ENCODE results near the gene CEP63.
"Not testable (repeated sequence)": the region's sequence is repeated elsewhere in the genome, so short reads cannot be mapped to it uniquely, and the experiment has no call there.

Gene CEP63

DNA sequence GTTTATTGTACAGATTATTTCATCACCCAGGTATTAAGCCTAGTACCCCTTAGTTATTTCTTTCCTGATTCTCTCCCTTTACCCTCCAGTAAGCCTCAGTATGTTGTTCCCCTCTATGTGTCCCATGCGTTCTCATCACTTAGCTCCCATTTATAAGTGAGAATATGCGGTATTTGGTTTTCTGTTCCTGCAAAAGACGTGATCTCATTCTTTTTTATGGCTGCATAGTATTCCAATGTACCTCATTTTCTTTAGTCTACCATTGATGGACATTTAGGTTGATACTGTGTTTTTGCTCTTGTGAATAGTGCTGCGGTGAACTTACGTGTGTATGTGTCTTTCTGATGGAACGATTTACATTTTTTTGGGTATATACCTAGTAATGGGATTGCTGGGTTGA, 36.7 kb downstream of the CEP63 start:
- no peak for DNase-seq

GRCh38 chr3:134525293-134525692, 39.4 kb downstream of the CEP63 start:
- DNase-seq: no peak

DNA sequence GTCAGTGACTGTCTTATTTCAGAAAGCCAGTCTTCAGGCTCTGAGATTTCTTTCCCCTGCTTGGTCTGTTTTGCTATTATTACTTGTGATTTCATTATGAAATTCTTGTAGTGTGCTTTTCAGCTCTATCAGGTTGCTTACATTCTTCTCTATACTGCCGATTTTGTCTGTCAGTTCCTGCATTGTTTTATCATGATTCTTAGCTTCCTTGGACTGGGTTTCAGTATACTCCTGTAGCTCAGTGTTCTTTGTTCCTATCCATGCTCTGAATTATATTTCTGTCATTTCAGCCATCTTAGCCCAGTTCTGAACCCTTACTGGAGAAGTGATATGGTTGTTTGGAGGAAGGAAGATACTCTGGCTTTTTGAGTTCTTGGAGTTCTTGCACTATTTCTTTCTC, 40.5 kb downstream of the CEP63 start:
- no peak for DNase-seq

- no peak for DNase-seq
Observed at GRCh38 chr3:134527037-134527436, 41.2 kb downstream of the CEP63 start.

- DNase-seq: no peak
Observed at GRCh38 chr3:134527538-134528186, 41.8 kb downstream of the CEP63 start.

GRCh38 chr3:134533493-134533892, 47.6 kb downstream of the CEP63 start:
- DNase-seq: no peak

DNA sequence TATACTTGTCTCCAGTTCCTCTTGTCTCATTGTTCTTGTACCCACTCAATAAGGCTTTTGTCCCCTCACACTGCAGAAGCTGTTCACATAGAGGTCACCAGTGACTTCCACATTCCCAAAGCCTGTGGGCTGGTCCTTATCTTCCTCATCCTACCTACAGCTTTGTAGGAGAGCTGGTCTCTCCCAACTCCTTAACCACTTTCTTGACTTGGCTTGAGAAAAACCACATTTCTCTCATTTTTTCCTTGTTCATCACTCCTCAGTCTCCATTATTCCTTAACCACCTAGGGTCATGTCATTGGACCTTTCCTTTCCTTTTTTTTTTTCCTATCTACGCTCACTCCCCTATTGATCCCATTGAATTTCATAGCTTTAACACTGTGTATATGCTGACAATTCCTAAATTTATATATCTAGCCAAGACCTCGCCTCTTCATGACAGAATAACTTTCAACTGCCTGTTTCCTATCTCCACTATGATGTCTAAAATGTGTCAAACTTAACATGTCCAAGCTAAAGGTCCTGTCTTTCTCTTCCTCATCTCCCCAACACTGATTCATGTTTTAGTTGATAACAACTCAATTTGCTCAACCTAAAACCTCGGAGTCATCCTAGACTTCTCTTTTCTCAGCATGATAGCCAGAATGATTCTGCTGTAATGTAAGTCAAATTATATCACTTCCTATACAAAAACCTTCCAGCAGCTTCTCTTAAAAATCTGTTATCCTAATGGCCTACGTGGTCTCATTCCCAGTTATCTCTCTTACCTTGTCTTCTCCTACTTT, 49.5 kb downstream of the CEP63 start:
- DNase-seq: no peak

- DNase-seq: no peak
Observed at GRCh38 chr3:134536781-134537180, 50.9 kb downstream of the CEP63 start.

- DNase-seq: no peak
Observed at GRCh38 chr3:134542287-134542958, 56.6 kb downstream of the CEP63 start.

- DNase-seq: no peak
Observed at GRCh38 chr3:134543113-134543512, 57.3 kb downstream of the CEP63 start.

DNA sequence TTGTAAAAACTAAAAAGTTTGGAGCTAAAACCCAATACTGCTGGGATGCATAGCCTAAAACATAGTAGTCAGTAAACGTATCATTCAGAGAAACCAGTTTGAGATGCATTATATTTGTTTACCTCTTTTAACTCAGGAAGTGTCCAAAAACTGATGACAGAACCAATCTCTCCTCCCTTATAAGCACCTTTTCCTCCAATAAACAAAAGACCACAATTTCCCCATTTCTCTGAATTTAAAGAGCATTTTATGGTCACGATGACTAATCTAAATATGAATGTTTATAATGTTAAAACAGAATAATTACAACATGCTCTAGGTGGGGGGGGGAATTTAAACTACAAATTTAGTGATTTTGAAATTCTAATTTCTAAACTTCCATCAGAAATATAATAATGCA, 58.5 kb downstream of the CEP63 start:
- no peak for DNase-seq

DNA sequence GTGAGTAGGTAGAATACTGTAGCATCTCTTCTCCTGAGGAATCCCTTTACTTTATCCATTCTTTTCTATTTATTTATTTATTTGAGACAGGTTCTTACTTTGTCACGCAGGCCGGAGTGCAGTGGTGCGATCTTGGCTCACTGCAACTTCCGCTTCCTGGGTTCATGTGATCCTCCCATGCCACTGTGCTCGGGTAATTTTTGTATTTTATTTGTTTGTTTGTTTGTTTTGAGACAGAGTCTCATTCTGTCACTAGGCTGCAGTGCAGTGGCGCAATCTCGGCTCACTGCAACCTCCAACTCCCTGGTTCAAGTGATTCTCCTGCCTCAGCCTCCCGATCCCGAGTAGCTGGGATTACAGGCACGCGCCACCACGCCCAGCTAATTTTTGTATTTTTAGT, 58.9 kb downstream of the CEP63 start:
- DNase-seq: not testable (repeated sequence)

- no peak for DNase-seq
Observed at GRCh38 chr3:134545818-134546217, 60.0 kb downstream of the CEP63 start.

DNA sequence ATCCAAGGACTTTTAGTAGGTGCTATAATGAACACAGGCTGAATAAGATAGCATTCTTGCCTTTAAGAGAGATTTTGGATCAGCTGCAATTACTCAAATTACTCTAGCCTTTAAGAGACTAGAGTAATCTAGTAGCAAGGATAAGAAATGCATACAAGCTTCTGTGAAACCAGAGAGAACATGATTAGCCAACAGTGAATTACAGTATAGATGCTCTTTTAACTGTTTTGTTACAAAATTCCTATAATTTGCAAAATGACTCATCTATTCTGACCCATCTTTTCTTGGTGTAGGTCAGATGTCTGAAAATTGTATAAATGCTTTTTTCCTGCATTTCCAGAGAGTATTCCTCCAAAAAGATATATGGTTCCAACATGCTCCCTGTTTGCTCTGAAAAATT, 66.9 kb downstream of the CEP63 start:
- DNase-seq: no peak

GRCh38 chr3:134559591-134559990, 73.7 kb downstream of the CEP63 start:
- no peak for DNase-seq

- DNase-seq: no peak
Observed at GRCh38 chr3:134562055-134562454, 76.2 kb downstream of the CEP63 start.

DNA sequence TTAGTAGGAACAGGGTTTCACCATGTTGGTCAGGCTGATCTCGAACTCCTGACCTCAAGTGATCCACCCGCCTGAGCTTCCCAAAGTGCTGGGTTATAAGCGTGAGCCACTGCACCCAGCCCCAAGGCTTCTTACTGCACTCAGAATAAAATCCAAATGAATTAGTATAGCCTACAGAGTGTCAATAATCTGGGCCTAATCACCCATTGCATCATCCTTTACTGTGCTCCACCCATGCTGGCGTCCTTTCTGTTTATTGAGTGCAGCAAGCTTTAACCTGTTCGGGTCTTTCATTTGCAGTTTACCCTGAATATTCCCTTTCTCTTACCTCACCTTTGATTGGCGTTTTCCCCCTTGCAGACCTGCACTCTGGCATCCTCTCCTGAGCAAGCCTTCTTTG, 77.7 kb downstream of the CEP63 start:
- DNase-seq: no peak

GRCh38 chr3:134564991-134565390, 79.1 kb downstream of the CEP63 start:
- DNase-seq: no peak

DNA sequence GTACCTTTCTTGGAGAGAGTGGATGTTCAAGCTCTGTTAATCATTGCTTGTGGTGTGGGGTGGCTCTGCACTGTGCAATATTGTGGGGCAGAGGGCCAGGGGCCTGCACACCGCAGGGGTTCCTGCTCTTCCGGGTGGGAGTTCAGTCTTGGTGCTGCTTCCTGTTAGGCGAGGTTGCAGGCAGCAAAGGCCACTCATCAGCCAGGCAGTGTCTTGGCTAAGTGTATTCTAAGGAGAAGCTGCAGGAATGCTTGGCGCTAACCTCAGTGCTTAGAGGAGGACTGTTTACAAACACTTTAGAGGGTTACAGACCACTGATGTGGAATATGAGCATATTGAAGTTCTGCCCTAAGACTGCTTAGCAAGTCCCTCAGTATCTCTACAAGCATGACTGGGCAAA, 81.7 kb downstream of the CEP63 start:
- no peak for DNase-seq

DNA sequence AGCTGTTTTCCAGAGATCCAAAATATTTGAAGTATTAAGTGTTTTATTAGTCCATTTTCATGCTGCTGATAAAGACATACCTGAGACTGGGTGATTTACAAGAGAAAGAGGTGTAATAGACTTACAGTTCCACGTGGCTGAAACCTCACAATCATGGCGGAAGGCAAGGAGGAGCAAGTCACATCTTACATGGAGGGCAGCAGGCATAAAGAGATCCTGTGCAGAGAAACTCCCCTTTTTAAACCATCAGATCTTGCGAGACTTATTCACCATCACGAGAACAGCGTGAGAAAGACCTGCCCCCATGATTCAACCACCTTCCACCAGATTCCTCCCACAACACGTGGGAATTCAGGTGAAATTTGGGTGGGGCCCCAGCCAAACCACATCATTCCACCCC, 82.9 kb downstream of the CEP63 start:
- DNase-seq: no peak

- not testable (repeated sequence) for DNase-seq
Observed at GRCh38 chr3:134569899-134570298, 84.0 kb downstream of the CEP63 start.

DNA sequence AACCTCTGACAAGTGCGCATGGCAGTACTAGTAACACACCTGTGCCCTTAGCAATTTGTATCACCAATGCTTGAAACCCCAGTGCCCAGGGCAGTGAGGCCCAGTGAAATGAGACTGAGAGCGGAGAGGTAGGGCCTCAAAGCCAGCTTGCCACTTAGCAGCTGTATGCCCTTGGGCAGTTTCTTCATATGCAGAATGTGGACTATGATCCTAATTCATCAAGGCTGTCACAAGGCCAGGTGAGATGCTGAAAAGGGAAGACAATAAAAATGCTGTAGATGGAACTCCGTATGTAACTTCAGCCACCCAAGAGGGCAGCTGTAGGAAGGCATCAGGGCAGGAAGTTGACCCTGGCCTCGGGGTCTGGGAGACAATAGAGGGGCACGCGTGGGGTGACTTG, 90.6 kb downstream of the CEP63 start:
- DNase-seq: no peak

DNA sequence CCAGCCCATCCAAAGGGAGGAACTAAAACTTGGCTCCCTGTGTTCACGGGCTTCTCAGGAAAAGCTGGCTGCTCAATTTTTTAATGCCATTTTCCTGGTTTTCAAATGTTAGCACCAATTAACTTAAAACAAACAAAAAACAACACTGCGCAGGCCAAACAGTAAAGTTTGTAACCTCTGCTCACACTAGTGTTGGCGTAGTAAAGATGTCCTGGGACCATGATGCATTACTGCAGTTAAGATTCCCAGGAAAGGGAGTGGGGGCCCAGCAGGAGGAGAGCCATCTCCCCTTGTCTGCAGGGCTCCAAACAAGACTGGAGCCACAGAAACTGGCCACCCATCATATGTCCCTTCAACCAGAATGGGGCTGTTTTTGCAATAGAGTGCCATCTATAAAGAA, 91.0 kb downstream of the CEP63 start:
- DNase-seq: no peak

DNA sequence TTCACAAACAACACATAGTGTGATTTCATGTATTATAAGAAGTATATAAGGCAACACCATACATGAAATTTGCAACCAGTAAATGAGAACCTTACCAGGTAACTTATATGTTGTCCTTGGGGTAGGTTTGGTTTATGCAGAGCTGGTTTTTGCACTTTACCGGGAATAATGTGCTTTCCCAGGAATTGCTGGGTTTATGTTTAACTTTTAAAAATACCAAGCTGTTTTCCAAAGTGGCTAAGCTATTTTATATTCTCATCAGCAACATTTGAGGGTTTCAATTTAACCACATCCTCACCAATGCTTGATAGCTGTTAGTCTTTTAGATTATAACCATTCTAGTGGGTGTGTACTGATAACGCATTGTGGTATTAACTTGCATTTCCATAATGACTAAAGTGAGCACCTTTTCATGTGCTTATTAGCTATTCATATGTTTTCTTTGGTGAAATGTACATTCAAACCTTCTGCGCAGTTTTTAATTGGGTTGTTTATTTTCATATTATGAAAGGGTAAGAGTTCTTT, 93.3 kb downstream of the CEP63 start:
- no peak for DNase-seq
